Vagina (tissue), 2 donors: ENCODE results near the gene DEAF1. TPM values are rescaled to one million over a fixed set of nuclear protein-coding genes. Genes with fewer than 3 reads are reported as not detected.
A peak's percentile ranks its signal among the peaks of the same experiment; 100 is the strongest.

Experiments
- DNase-seq, 2 donors: peaks; one replicate each; pipeline ENCODE4 v3.0.0-alpha.2; 2017; ENCODE audit errors: extremely low spot score in 2 of 2
- H3K27ac ChIP-seq: fragments of 200-600 bp; sonication (generic); one replicate; pipeline ENCODE4 v1.5.1; 2019
- H3K27me3 ChIP-seq: fragments of 200-600 bp; sonication (generic); one replicate; pipeline ENCODE4 v1.5.1; 2019
- H3K36me3 ChIP-seq, 2 donors: fragments of 200-600 bp; sonication (generic); one replicate each; pipeline ENCODE4 v1.5.1; 2017 to 2019
- H3K4me1 ChIP-seq: fragments of 200-600 bp; sonication (generic); one replicate; pipeline ENCODE4 v1.5.1; 2019
- H3K4me3 ChIP-seq, 2 donors: fragments of 200-600 bp; sonication (generic); 1 replicate in 1 of 2; 2 replicates in 1 of 2; pipeline ENCODE4 v1.5.1; 2016 to 2019
- H3K9me3 ChIP-seq: fragments of 200-600 bp; sonication (generic); one replicate; pipeline ENCODE4 v1.5.1; 2019
- CTCF ChIP-seq, 3 experiments: fragments of 450-650 bp in 2 of 3; fragments of 200-600 bp in 1 of 3; sonication (generic) in 1 of 3; IDR thresholded peaks; one replicate each; pipeline ENCODE4 v1.5.1; 2017 to 2019; ENCODE audit warnings: antibody characterized with exemption in 3 of 3, mild to moderate bottlenecking in 2 of 3, moderate library complexity in 2 of 3
- POLR2A ChIP-seq, 2 donors: fragments of 450-650 bp; IDR thresholded peaks; one replicate each; pipeline ENCODE4 v1.6.1; 2017; ENCODE audit warnings: antibody characterized with exemption in 2 of 2, mild to moderate bottlenecking in 2 of 2, moderate library complexity in 2 of 2
- POLR2AphosphoS5 ChIP-seq, 2 donors: sonication (generic); formaldehyde crosslinking; IDR thresholded peaks; one replicate each; pipeline ENCODE4 v1.9.0; 2017; ENCODE audit warnings: antibody characterized with exemption in 2 of 2, mild to moderate bottlenecking in 2 of 2, low read depth in 1 of 2; ENCODE audit not compliant: insufficient read depth in 1 of 2
- intact Hi-C: fragments of 100-400 bp; cut with DNase I; formaldehyde crosslinking; loops from one replicate; pipeline ENCODE4 v1.15.1; 2023
- total RNA-seq: library from RNA; depleted of rRNA; stranded (reverse); fragments of >200 nt; gene quantifications from one replicate; pipeline ENCODE4 v1.2.3, GENCODE V29; 2016

The DEAF1 gene
- total RNA-seq, 1 donor from 2014 or later = 33.6 TPM

GRCh38 chr11:611001-611996, 83.7 kb downstream of the DEAF1 start:
- peak in 1 of 2 donors; percentile 79 for DNase-seq
- no peak for TF ChIP-seq POLR2AphosphoS5 (IDR thresholded peaks at IDR 0.05; ENCODE audit: insufficient read depth in 1 of 2, low read depth in 1 of 2)
- no peak for TF ChIP-seq POLR2A (IDR thresholded peaks at IDR 0.05)
- TF ChIP-seq CTCF (IDR thresholded peaks at IDR 0.05) = no peak
- no peak overlapping the region for H3K27ac ChIP-seq
- intact Hi-C loops = no loop called here
- H3K27me3 ChIP-seq = no peaks in the 10 kb centered on the region
- no peak overlapping the region for H3K4me3 ChIP-seq
- peaks cover 31% of the 10 kb centered on the region for H3K4me1 ChIP-seq
- peaks cover 0 to 68% of the 10 kb centered on the region in 2 donors for H3K36me3 ChIP-seq
- H3K9me3 ChIP-seq = no peaks in the 10 kb centered on the region

- H3K4me3 ChIP-seq = no peak overlapping the region
- DNase-seq = no peak
- no peak overlapping the region for H3K27ac ChIP-seq
- peaks cover 26% of the 10 kb centered on the region for H3K4me1 ChIP-seq
- no peaks in the 10 kb centered on the region for H3K27me3 ChIP-seq
- no peak for TF ChIP-seq POLR2A (IDR thresholded peaks at IDR 0.05)
- TF ChIP-seq CTCF (IDR thresholded peaks at IDR 0.05) = no peak
- TF ChIP-seq POLR2AphosphoS5 (IDR thresholded peaks at IDR 0.05; ENCODE audit: insufficient read depth in 1 of 2, low read depth in 1 of 2) = no peak
- intact Hi-C loops = no loop called here
- H3K9me3 ChIP-seq = no peaks in the 10 kb centered on the region
- peaks cover 0 to 79% of the 10 kb centered on the region in 2 donors for H3K36me3 ChIP-seq
Observed at GRCh38 chr11:610146-610801, 84.7 kb downstream of the DEAF1 start.

GRCh38 chr11:609341-609811, 85.6 kb downstream of the DEAF1 start:
- Histone ChIP-seq H3K27me3 (no peaks in the 10 kb centered on the region), H3K36me3 (peaks cover 0 to 87% of the 10 kb centered on the region in 2 donors), H3K4me3 (no peak overlapping the region), H3K4me1 (peaks cover 17% of the 10 kb centered on the region), H3K27ac (no peak overlapping the region), H3K9me3 (no peaks in the 10 kb centered on the region)
- TF ChIP-seq CTCF (IDR thresholded peaks at IDR 0.05) = no peak
- no peak for TF ChIP-seq POLR2A (IDR thresholded peaks at IDR 0.05)
- no peak for TF ChIP-seq POLR2AphosphoS5 (IDR thresholded peaks at IDR 0.05; ENCODE audit: insufficient read depth in 1 of 2, low read depth in 1 of 2)
- intact Hi-C loops = no loop called here
- DNase-seq = no peak

- H3K27ac ChIP-seq = no peak overlapping the region
- H3K36me3 ChIP-seq = peaks cover 0 to 92% of the 10 kb centered on the region in 2 donors
- H3K4me1 ChIP-seq = peaks cover 11% of the 10 kb centered on the region
- no peak for TF ChIP-seq POLR2A (IDR thresholded peaks at IDR 0.05)
- no peak for TF ChIP-seq CTCF (IDR thresholded peaks at IDR 0.05)
- no peak for TF ChIP-seq POLR2AphosphoS5 (IDR thresholded peaks at IDR 0.05; ENCODE audit: insufficient read depth in 1 of 2, low read depth in 1 of 2)
- intact Hi-C loops = no loop called here
- no peaks in the 10 kb centered on the region for H3K9me3 ChIP-seq
- no peak for DNase-seq
- H3K4me3 ChIP-seq = no peak overlapping the region
- no peaks in the 10 kb centered on the region for H3K27me3 ChIP-seq
Observed at GRCh38 chr11:608791-609251, 86.2 kb downstream of the DEAF1 start.
